ENCODE data around the gene CD1B.
"Not testable (repeated sequence)": the region's sequence is repeated elsewhere in the genome, so short reads cannot be mapped to it uniquely, and the experiment has no call there.

CD1B gene

GRCh38 chr1:158329300-158329699, 2.0 kb downstream of the CD1B start:
- no peak for DNase-seq (ENCODE audit: low read depth in 2 of 3, low spot score in 1 of 3)

- no peak for DNase-seq (ENCODE audit: low read depth in 2 of 3, low spot score in 1 of 3)
These were observed 2.9 kb downstream of the CD1B start for GRCh38 chr1:158328426-158328825.

- DNase-seq (ENCODE audit: low read depth in 2 of 3, low spot score in 1 of 3): no peak
These were observed 3.9 kb downstream of the CD1B start for GRCh38 chr1:158327481-158327880.

- no peak for DNase-seq (ENCODE audit: low read depth in 2 of 3, low spot score in 1 of 3)
These were observed 6.9 kb downstream of the CD1B start for GRCh38 chr1:158324395-158324794.

- DNase-seq (ENCODE audit: low read depth in 2 of 3, low spot score in 1 of 3): no peak
These were observed 7.5 kb downstream of the CD1B start for GRCh38 chr1:158323866-158324265.

- DNase-seq (ENCODE audit: low read depth in 2 of 3, low spot score in 1 of 3): no peak
These were observed 20.3 kb downstream of the CD1B start for GRCh38 chr1:158311066-158311465.

GRCh38 chr1:158310623-158311022, 20.7 kb downstream of the CD1B start:
- DNase-seq (ENCODE audit: low read depth in 2 of 3, low spot score in 1 of 3): no peak

- no peak for DNase-seq (ENCODE audit: low read depth in 2 of 3, low spot score in 1 of 3)
These were observed 35.5 kb downstream of the CD1B start for GRCh38 chr1:158295791-158296190.

- DNase-seq (ENCODE audit: low read depth in 2 of 3, low spot score in 1 of 3): no peak
These were observed 40.9 kb downstream of the CD1B start for GRCh38 chr1:158290321-158290844.

- DNase-seq (ENCODE audit: low read depth in 2 of 3, low spot score in 1 of 3): no peak
These were observed 41.5 kb downstream of the CD1B start, which contains the start of gene CD1C for GRCh38 chr1:158289811-158290210. CD1C (plus strand) TSS chr1:158289923; CDS start chr1:158290065, 142 bp downstream.

GRCh38 chr1:158286941-158287346, 44.4 kb downstream of the CD1B start:
- DNase-seq (ENCODE audit: low read depth in 2 of 3, low spot score in 1 of 3): no peak

- DNase-seq (ENCODE audit: low read depth in 2 of 3, low spot score in 1 of 3): no peak
These were observed 44.8 kb downstream of the CD1B start for GRCh38 chr1:158286487-158286886.

- DNase-seq (ENCODE audit: low read depth in 2 of 3, low spot score in 1 of 3): peak in 1 of 3 donors; percentile 8
These were observed 45.5 kb downstream of the CD1B start for GRCh38 chr1:158285756-158286241.

- DNase-seq (ENCODE audit: low read depth in 2 of 3, low spot score in 1 of 3): no peak
These were observed 47.4 kb downstream of the CD1B start for GRCh38 chr1:158283965-158284364.

- not testable (repeated sequence) for DNase-seq (ENCODE audit: low read depth in 2 of 3, low spot score in 1 of 3)
These were observed 48.9 kb downstream of the CD1B start for GRCh38 chr1:158282421-158282820.
